GM21576 (cell line): ENCODE measurements around the gene RAMACL.

Experiments
- ATAC-seq: cut with Tn5 transposase; IDR thresholded peaks from one replicate; pipeline ENCODE4 v1.9.1; 2021; ENCODE audit warnings: mild to moderate bottlenecking, moderate library complexity; ENCODE audit not compliant: unreplicated experiment

RAMACL gene

DNA sequence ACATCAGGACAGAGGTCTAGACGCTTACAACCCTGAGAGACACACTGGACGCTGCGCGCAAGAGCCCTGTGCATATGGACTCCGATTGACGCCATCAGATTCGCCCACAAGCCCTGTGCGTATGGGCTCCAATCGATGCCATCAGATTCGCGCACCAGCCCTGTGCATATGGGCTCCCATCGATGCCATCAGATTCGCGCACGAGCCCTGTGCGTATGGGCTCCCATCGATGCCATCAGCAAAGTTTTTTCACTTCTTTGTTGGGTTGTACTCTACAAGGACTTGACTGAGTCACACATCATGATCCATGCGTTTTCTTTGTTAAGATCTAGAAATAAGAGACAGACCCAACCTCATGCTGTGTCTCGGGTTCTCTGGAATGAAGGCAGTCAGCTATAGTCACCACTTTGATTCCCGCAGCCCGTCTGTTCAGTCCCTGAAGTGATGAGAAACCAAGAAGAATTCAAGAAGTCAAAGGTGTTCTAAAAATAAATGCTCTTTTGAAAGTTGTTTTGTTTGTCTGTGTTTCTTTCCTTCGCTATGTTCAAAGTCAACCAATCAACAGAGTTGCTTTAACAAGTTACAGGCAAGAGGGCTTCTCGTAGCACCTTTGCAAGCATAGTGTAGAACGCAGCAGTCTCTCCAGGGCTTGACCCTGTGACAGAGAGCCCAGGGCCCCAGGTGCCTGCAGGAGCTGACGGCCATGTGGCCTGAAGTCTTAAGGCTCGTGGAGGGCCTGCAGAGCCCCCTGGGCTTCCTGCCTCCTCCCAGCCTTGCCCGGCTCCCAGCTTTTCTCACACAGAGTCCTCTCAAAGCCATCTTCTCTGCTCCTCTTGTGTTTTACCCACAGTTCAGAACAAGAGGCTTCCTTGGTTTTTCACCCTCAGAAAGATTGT lies 32.6 kb upstream of the RAMACL start:
- no peak for ATAC-seq

DNA sequence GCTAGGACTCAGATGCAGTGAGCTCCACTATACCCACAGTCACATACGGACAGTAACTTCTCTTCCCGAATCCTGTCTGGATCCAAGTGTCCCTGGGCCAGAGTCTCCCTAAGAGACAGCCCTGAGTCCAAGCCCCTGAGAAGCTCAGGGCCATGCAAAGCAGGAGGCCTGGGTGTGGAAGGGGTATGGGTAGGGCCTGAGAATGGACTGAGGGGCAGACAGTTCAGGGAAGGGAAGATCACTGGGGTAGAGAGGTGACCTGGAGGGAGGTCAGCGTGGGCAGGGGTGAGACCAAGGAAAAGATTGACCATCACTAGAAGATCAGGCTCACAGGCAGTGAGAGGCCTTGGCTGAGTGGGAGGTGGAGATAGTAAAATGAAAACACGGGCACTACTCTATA lies 31.8 kb upstream of the RAMACL start:
- no peak for ATAC-seq

DNA sequence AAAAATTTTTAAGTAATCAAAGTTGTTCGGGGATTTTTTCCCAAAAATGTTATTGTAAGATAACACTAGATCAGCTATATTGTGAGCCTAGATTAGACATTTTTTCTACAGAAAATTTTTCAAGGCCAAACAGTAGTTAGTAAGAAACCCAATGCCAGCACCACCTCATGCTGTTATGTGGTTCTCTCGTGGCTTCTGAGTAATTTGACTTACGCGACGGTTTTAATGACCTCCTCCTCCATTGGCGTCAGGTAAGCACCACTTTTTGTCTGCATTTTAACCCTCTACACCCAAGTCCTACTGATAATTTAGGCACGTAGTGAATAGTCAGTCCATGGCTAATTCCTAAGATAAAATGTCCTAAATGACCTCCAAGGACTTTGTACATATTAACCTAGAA lies 30.9 kb upstream of the RAMACL start:
- ATAC-seq: no peak

DNA sequence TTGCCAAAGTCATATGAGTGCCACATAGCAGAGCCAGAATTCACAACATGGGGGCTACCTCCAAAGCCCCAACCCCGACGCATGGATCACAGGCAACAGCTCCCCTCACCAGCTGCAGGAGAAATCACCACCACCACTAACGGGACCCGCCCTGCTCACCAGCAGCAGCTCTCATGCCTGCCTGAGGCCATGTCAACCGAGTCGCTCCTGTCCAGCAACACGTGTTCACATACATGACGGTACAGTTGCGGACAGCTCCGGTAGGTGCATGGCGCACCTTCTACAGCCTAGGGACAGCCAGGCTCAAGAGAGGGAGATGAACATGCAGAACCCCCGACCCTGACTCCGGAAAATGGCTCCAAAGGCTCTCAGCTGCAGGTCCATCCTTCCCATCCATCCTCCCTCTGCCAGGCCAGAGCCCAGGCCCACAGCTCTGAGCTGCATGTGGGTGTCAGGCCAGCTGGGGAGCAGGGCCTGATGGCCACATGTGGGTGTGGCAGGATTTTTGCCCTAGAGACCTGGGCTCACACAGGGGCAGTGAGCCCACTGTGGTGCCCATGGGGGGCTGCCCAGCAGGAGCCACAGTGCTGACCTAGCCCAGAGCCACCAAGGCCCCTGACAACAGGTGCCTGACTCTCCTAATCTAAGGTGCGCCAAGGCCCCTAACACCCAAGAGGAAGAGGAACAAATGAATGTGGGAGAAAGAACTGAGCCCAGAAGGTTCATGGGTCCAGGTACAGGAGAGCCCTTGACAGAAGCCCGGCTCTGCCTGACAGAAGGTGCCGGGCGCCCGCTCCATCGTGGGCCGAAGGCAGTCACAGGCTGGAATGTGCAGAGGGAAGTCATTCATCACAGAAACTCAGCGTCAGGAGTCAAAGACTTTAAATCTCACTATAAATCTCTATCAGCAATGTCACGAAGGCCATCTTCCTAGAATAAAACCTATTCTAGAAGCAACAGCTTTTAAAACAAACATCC lies 30.1 kb upstream of the RAMACL start:
- ATAC-seq: no peak

DNA sequence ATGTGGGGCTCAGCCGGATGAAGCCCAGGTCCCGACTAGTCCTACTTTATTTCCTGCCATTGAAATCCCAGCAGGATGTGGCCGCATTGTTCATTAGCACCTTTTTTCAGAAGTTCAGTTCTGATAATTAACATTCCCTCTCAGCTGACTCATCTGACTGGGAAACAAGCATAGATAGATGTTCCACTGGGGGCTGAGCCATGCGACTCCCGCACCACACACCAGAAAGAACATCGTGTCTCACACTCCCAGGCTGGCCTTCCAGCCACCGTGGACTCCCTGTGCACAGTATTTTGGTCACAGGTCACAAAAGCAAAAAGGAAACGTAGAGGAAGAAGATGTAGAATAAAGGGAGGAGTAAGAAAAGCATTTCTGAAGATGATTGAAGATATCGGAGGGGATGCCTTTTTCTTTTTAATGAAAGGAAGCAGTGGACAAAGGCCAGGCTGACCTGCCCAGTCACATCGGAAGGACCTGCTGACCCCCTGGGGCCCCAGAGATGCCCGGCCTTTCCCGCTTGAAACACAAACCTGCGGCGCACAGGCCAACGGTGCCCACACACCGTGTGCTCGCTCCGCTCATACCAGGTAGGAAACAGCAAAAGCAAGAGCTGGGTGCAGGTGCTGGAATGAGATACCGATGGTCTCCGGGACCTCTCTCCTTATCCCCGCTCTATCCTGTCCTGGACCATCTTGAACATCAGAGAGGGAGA lies 28.7 kb upstream of the RAMACL start:
- ATAC-seq: no peak

DNA sequence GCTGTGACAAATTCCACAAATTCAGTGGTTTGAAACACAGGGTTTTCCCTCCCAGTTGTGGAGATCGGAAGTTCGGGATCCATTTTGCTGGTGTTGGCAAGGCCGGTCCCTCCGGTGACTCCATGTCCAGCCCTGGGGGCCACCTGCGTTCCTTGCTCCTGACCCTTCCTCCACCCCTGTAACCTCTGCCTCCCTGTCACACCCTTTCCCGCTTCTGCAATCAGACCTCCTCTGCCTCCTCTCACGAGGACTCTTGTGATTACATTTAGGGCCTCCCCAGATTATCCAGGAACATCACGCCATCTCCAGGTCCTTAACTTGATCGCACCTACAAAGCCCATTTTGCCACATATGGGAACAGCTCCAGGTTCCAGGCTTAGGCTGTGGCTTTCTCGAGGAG lies 28.1 kb upstream of the RAMACL start:
- ATAC-seq: no peak

DNA sequence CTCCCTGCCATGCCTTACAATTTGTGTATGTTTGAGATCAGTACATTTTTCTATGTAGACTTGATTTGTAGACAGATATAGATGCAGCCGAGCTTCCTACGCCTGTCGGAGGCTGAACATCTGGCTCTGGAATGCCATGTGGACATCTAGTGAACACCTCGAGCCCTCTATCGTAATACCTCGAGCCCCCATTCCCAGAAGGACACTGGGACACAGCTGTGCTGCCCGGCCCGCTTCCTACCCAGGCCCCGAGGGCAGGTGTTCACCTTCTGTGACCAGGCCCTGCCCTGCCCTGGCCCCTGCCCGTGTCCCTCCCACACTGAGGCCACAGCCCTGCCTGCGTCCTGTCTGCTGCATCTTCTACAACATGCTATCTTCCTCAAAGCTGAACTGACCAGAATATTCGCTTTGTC lies 27.7 kb upstream of the RAMACL start:
- ATAC-seq: no peak

DNA sequence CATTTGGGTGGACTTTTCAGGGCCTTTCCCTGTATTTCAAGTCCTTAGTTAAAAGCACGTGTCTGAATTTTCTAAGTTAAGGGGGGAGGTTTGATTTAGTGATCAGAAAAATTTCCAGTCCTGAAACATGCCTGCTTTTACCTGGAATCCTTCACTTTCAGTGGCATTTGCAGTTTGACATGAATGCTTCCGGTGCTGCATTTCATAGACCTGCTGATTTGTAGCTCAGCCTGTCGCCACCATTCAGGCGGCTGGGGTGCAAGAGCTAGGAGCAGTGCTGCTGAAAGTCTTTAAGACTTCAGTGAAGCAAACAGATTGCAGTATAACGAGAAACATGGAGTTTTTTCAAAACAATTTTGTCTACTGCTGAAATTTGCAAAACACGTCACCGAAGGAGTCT lies 26.5 kb upstream of the RAMACL start:
- ATAC-seq: no peak

DNA sequence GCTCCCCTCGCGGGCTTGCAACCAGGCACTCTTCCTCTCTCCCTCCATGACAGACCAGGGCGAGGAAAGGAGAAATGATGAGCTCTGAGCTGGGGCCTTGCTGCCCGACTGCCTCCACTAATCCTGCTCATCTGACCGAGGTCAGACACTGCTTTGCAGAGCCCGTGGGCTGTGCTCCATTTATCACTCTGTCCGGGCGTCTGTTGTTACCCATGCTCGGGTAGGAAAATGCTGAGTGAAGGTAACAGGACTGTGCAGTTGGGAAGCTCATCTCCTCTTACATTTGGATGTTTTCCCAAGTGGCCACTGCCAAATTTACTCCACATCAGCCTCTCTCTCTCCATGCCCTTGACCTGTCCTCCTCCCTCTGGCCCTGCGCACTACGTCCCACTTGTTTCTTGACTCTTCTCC lies 26.0 kb upstream of the RAMACL start:
- no peak for ATAC-seq

DNA sequence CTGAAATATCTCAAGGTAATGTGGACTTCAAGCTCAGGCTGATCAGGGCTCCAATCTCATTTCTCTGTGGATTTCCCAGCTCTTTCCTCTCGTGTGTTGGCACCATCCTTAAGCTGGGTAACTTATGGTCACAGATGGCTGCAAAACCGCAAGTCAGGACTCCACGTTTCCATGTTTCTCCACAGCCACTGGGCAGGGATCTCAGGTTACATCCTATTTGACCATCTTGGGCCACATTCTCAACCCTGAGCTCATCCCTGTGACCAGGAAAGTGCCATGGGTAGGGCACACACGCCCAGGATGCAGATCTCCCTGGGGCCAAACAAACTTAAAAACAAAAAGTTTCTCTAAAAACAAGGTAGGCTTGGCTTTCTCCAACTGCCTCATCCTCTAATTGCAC lies 25.2 kb upstream of the RAMACL start:
- ATAC-seq: no peak

DNA sequence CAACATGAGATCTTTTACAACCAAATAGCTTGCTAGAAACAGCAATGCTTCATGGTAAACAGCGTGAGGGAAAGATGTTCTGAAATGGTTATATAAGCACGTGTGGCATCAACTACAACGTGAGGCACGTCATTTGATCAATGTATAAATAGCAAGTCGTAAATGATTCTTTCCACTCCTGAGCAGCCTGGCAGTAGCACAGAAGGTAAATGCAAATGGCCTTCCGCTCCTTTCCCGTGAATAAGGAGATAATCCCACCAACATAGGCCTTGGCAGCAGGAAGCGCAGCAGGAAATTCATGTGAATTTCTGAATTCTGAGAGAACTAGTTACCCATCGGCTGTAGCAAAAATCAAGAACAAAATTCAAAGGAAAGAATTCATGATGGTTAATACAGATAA lies 23.6 kb upstream of the RAMACL start:
- ATAC-seq: no peak

DNA sequence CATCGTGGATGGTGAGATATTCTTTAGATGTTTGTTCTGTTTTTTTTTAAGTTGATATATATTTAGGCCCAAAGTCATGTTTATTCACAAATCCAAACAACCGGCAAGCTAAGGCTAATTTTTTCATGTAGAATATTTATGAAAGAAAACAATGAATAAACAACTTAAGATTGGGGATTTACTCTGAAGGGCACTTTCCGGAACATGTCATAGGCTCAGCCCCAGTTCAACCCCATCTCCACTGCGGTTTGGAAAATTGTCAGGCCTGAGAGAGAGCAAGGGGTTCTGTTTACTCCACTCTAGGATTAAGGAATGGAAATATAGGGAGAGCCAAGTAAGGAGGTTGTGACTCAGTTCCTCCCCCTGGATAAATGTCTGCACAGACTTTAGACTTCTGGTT lies 22.3 kb upstream of the RAMACL start:
- ATAC-seq: no peak

DNA sequence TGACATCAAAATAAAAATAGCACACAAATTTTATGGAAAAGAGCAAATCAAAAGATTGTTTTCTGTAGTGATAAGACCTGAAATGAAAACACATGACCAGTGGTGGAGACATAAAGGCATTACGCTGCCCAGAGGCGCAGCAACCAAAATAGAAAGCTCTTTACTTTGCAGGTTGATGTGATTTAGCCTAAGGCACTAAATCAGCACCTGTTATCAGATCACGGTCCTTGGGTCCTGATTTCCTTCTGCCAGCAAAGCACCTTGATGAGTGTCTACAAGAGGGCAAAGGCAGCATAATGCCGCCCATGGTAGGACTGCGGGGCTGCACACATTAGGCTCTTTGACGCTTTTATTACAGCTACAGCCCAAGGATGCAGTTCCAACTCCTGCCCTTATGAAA lies 19.3 kb upstream of the RAMACL start:
- ATAC-seq: no peak

DNA sequence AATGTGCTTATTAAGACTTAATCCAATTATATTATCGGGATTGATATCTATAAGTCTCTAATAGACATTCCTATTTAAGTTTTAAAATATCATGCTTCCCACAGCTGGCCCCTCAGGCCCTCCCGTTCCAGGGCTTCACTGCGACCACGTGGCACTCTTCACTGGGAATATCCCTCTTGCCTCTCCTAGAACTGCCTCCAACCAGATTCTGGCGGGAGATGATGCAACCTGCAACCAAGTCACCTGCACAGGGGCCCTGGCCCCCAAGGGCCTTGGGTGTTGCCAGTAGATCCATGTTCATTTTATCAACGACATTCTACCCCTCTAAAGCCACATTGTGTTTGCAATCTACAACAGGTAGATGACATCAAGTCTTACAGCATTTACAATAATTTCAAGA lies 18.4 kb upstream of the RAMACL start:
- ATAC-seq: no peak

DNA sequence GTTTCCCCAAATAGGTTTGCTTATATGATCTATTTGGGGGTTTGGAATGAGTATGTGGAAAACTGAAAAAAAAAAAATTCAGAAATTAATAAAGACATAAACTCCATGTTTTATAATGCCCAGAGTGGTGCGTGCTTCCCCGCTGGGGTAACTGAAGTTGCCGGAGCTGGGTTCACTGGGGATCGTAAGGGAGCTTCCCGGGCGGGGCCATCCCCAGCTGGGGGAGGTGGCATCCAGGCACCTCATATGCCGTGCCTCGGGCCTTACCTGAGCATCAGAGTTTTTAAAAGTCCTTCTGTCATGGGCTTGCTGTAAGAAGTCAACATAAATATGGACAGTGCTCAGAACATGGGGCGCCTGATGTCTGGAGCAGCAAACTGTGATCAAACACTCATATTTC lies 17.9 kb upstream of the RAMACL start:
- ATAC-seq: no peak

DNA sequence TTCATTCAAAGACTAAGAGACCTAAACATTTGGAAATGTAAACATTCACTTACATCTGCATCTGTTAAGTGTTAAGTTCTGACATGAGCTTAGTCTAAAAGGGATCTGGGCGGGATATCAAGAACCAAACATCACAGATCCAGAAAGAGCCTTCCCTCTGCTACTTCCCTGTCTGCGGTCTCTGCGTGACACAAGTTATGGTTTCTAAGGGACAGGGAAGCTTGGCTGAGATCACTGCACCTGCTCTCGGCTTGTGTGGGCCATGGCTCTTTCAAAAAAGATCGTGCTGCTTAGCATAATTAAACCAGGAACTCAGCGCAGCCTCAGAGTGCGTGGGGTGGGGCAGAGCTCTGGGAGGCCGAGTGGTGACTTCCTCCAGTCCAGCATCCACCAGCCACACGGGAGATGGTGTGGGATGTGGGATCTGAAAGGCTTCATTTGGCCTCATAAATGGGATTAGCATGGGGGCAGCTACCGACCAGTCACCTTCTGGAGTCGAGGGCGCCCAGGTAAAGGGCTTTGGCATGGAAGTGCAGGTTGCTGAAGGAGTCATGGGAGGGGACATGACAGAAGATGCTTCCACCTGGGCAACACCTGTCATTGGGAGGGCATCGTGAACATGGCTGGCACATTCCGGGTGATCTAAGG lies 16.7 kb upstream of the RAMACL start:
- no peak for ATAC-seq

DNA sequence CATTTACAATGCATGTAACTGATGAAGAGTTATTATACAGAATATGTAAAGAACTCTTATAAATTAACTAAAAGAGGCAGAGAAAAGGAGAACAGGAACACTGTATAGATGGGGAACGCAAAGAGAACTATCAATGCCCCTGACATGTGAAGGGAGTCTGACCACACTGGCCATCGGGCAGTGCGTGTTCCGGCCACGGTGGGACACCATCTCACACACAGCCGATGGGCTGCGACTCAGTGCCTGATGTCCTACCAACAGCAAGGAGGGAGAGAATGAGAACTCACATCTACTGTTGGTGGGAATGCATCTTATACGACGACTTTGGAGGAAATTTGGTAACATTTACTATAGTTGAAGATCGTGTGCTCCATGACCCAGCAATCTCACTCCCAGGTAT lies 15.5 kb upstream of the RAMACL start:
- no peak for ATAC-seq

DNA sequence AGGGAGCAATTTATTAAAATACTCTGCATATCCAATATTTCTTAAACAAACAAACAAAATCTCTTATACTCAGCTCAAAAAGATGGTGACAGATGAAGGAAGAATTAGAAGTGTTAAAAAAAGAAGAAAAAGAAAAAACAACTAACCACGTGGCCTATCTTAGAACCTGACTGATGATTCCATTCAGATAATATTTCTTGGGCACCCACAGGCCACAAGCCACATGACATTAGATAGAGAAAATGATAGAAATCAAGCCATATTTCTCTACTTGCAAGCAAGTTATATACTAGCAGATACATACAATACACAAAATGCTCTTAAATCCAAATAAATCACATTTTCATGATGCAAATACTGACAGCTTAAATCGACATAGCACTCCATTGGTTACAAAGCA lies 14.5 kb upstream of the RAMACL start:
- no peak for ATAC-seq

DNA sequence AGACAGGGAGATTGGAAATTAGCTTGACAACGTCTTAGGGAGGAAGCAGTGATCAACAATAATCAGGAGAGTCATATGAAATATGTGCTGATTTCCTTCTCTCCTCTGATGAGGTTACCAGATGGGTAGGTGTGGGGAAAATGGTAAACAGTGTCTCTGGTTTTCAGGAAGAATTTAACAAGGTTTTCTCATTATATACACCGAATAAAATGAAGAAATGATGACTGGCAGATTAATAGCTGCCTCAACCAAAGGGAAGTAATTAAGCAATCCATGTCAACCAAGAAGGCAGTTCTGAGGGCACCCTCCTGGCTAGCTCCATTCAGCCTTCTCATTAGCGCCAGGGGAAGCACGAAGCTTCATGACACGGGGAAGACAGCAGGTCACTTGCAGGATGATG lies 12.7 kb upstream of the RAMACL start:
- no peak for ATAC-seq

DNA sequence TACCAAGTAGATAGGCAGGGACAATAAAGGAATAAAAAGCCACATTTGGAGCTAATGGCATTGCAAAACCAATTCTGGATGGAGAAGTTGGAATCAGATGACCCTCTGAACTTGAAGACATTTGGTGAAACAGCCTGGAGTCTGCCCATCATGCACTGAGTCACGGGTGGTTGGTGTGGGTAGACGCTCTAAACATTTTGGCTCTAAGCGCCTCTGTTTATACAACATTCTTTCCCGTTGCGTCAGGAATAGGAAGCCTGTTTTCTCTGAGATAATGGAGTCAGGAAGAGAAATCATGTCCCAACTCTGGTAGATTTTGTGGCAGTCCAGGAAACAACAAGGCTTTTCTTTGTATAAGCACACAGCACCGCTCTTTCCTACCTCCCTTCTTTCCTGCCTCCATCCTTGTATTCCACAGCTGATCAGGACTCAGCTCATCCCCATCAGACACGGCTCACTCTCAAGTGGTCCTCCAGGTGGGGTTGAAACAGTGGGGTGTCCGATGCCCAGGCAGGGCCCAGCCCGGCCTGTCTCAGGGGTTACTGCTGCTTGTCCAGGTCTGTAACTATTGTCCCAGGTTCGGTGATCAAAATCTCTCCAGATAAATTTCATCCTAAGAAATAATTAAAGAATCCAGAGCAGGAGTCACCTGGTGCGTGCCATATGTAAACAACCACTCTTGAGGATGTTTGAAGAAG lies 12.1 kb upstream of the RAMACL start:
- no peak for ATAC-seq
